Uterus (tissue), 4 donors: ENCODE results near the gene LRBA. TPM values are rescaled to one million over a fixed set of nuclear protein-coding genes. Genes with fewer than 3 reads are reported as not detected.

ENCODE experiments used
- DNase-seq, 2 donors: peaks; one replicate each; pipeline ENCODE4 v3.0.0-alpha.2; 2019 to 2020
- H3K27ac ChIP-seq, 2 donors: fragments of 200-600 bp; sonication (generic); 1 replicate in 1 of 2; 2 replicates in 1 of 2; pipeline ENCODE4 v1.5.1; 2016 to 2018
- H3K27me3 ChIP-seq, 2 donors: fragments of 200-600 bp; sonication (generic); one replicate each; pipeline ENCODE4 v1.5.1; 2018 to 2019; ENCODE audit warnings: control low read depth in 1 of 2
- H3K36me3 ChIP-seq, 2 donors: fragments of 200-600 bp; sonication (generic); one replicate each; pipeline ENCODE4 v1.5.1; 2019; ENCODE audit warnings: control low read depth in 1 of 2
- H3K4me1 ChIP-seq, 2 donors: fragments of 200-600 bp; sonication (generic); one replicate each; pipeline ENCODE4 v1.5.1; 2018 to 2019; ENCODE audit warnings: control low read depth in 1 of 2
- H3K4me3 ChIP-seq, 2 donors: fragments of 200-600 bp; sonication (generic); 1 replicate in 1 of 2; 2 replicates in 1 of 2; pipeline ENCODE4 v1.5.1; 2018 to 2019; ENCODE audit warnings: mild to moderate bottlenecking in 1 of 2
- H3K9me3 ChIP-seq, 2 donors: fragments of 200-600 bp; sonication (generic); one replicate each; pipeline ENCODE4 v1.5.1; 2019; ENCODE audit warnings: control low read depth in 1 of 2
- CTCF ChIP-seq, 4 experiments: fragments of 200-600 bp in 2 of 4; fragments of 450-650 bp in 2 of 4; sonication (generic) in 2 of 4; IDR thresholded peaks; one replicate each; pipeline ENCODE4 v1.5.1; 2016 to 2019; ENCODE audit warnings: antibody characterized with exemption in 4 of 4, mild to moderate bottlenecking in 2 of 4, moderate library complexity in 1 of 4
- POLR2A ChIP-seq, 2 donors: fragments of 450-650 bp; IDR thresholded peaks; one replicate each; pipeline ENCODE4 v1.6.1; 2016; ENCODE audit warnings: antibody characterized with exemption in 2 of 2, mild to moderate bottlenecking in 1 of 2, moderate library complexity in 1 of 2
- intact Hi-C: fragments of 100-400 bp; cut with DNase I; formaldehyde crosslinking; loops from one replicate; pipeline ENCODE4 v1.15.1; 2023; ENCODE audit warnings: low total_unique reads
- total RNA-seq, 4 donors: library from RNA; depleted of rRNA in 3 of 4; stranded (reverse); fragments of >200 nt in 3 of 4; gene quantifications; one replicate each; pipeline versions ENCODE4 v1.1.0 to v1.2.4, GENCODE V29; 2014 to 2023
- donor health status: DM: yes; HTN: yes; CAD: no.

Gene LRBA
- total RNA-seq, 4 donors from 2014 or later = 32.0 to 126 (median 41.7) TPM

- Histone ChIP-seq H3K36me3 (peaks cover 0 to 5% of the 10 kb centered on the region in 2 donors), H3K27me3 (no peaks in the 10 kb centered on the region), H3K27ac (no peak overlapping the region), H3K4me3 (no peak overlapping the region), H3K9me3 (no peaks in the 10 kb centered on the region), H3K4me1 (no peaks in the 10 kb centered on the region)
- intact Hi-C loops = no loop called here
- DNase-seq = no peak
- TF ChIP-seq POLR2A (IDR thresholded peaks at IDR 0.05) = no peak
Observed at GRCh38 chr4:150479657-150480056, 535.4 kb downstream of the LRBA start.

GRCh38 chr4:150477869-150478268 lies 537.2 kb downstream of the LRBA start:
- Histone ChIP-seq H3K27me3 (no peaks in the 10 kb centered on the region), H3K4me1 (no peaks in the 10 kb centered on the region), H3K4me3 (no peak overlapping the region), H3K36me3 (no peaks in the 10 kb centered on the region), H3K27ac (no peak overlapping the region), H3K9me3 (no peaks in the 10 kb centered on the region)
- no peak for TF ChIP-seq CTCF (IDR thresholded peaks at IDR 0.05)
- TF ChIP-seq POLR2A (IDR thresholded peaks at IDR 0.05) = no peak
- no peak for DNase-seq
- intact Hi-C loops = no loop called here

- TF ChIP-seq POLR2A (IDR thresholded peaks at IDR 0.05) = no peak
- no peak for TF ChIP-seq CTCF (IDR thresholded peaks at IDR 0.05)
- intact Hi-C loops = no loop called here
- DNase-seq = no peak
Observed at GRCh38 chr4:150476776-150477175, 538.3 kb downstream of the LRBA start.

GRCh38 chr4:150475763-150476162 lies 539.3 kb downstream of the LRBA start:
- TF ChIP-seq CTCF (IDR thresholded peaks at IDR 0.05) (no peak), POLR2A (IDR thresholded peaks at IDR 0.05) (no peak)
- H3K36me3 ChIP-seq = no peaks in the 10 kb centered on the region
- H3K27me3 ChIP-seq = no peaks in the 10 kb centered on the region
- H3K4me1 ChIP-seq = no peaks in the 10 kb centered on the region
- intact Hi-C loops = no loop called here
- no peak for DNase-seq
- H3K27ac ChIP-seq = no peak overlapping the region
- no peaks in the 10 kb centered on the region for H3K9me3 ChIP-seq
- no peak overlapping the region for H3K4me3 ChIP-seq

More at GRCh38 chr4:150476776-150477175, 538.3 kb downstream of the LRBA start:
- no peaks in the 10 kb centered on the region for H3K36me3 ChIP-seq
- H3K27ac ChIP-seq = no peak overlapping the region
- no peaks in the 10 kb centered on the region for H3K27me3 ChIP-seq
- H3K9me3 ChIP-seq = no peaks in the 10 kb centered on the region
- H3K4me1 ChIP-seq = no peaks in the 10 kb centered on the region
- no peak overlapping the region for H3K4me3 ChIP-seq

GRCh38 chr4:150464523-150464922 lies 550.6 kb downstream of the LRBA start:
- Histone ChIP-seq H3K36me3 (no peaks in the 10 kb centered on the region), H3K27ac (no peak overlapping the region), H3K4me3 (no peak overlapping the region), H3K9me3 (no peaks in the 10 kb centered on the region), H3K27me3 (no peaks in the 10 kb centered on the region), H3K4me1 (no peaks in the 10 kb centered on the region)
- TF ChIP-seq POLR2A (IDR thresholded peaks at IDR 0.05) (no peak), CTCF (IDR thresholded peaks at IDR 0.05) (no peak)
- DNase-seq = no peak
- intact Hi-C loops = no loop called here

GRCh38 chr4:150462743-150463142 lies 552.3 kb downstream of the LRBA start:
- intact Hi-C loops = no loop called here
- no peaks in the 10 kb centered on the region for H3K9me3 ChIP-seq
- no peak overlapping the region for H3K4me3 ChIP-seq
- H3K4me1 ChIP-seq = no peaks in the 10 kb centered on the region
- TF ChIP-seq CTCF (IDR thresholded peaks at IDR 0.05) (no peak), POLR2A (IDR thresholded peaks at IDR 0.05) (no peak)
- no peaks in the 10 kb centered on the region for H3K36me3 ChIP-seq
- no peaks in the 10 kb centered on the region for H3K27me3 ChIP-seq
- H3K27ac ChIP-seq = no peak overlapping the region
- no peak for DNase-seq
